Measurements from ENCODE around the gene TDRD12. TPM values are rescaled to one million over a fixed set of nuclear protein-coding genes. Genes with fewer than 3 reads are reported as not detected.

The TDRD12 gene
- total RNA-seq, 1 experiment from 2014 or later = 1.3 TPM

DNA sequence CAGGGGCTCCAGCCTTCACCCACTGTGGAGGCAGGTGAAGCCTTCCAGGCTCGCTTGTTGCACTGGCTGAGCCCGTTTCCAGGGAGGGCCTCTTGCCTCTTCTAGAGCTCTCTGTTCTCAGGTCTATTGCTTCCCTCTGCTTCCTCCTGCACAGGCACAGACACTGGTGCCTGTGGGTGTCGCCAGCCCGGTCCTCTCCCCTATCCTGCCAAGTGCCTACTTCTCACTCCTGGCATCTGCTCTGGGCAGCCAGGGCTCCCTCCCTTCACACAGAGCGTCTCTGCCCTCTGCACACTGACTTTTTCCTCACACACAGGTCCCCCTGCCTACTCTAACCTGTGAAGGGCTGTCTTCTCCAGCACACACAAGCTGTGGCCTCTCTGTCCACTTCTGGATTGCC is 89.7 kb downstream of the TDRD12 start:
- DNase-seq (ENCODE audit: low spot score) (no peak), ATAC-seq (no peak)
- no peak for TF ChIP-seq FOXP1 (CRISPR knock-in tag; IDR thresholded peaks at IDR 0.05; ENCODE audit: borderline replicate concordance)
- no peak for TF ChIP-seq ZNF263 (CRISPR knock-in tag; IDR thresholded peaks at IDR 0.05; ENCODE audit: low read depth)
- TF ChIP-seq, protein P1, sequence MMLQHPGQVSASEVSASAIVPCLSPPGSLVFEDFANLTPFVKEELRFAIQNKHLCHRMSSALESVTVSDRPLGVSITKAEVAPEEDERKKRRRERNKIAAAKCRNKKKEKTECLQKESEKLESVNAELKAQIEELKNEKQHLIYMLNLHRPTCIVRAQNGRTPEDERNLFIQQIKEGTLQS (CRISPR knock-in tag; conservative IDR thresholded peaks at IDR 0.05) = no peak
- TF ChIP-seq, protein P2, sequence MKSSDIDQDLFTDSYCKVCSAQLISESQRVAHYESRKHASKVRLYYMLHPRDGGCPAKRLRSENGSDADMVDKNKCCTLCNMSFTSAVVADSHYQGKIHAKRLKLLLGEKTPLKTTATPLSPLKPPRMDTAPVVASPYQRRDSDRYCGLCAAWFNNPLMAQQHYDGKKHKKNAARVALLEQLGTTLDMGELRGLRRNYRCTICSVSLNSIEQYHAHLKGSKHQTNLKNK (CRISPR knock-in tag; IDR thresholded peaks at IDR 0.05) = no peak
- TF ChIP-seq NR2C2 (CRISPR knock-in tag; IDR thresholded peaks at IDR 0.05) = no peak
- CTCF ChIA-PET = no interaction called here
- Mint-ChIP-seq H3K9me3 (no peaks in the 10 kb centered on the region), H3K27ac (peak overlapping the region; percentile 85; the same call in 1 of the 2 replicates), H3K36me3 (no peaks in the 10 kb centered on the region), H3K4me1 (peaks cover 6% of the 10 kb centered on the region), H3K27me3 (ENCODE audit: low read depth) (no peaks in the 10 kb centered on the region; the same call in 1 of the 2 replicates), H3K4me3 (no peak overlapping the region)
- POLR2A ChIA-PET = no interaction called here

DNA sequence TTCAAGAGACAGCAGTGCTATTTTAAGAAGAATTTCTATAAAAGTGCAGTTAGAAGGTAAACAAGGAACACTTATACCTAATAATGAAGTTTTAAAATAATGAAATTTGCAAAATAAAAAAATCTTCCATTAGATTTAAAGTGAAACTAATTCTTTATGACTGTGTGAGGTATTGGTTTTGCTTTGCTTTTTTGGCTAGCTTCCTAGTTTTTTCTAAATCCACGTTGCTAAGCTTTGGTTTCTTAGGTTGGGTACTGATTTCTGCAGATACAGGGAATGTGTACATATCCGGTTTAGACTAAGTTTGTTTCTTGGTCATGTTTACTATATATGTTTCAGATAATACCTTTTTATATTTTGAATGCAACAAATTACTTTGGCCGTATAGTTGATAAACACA is 90.2 kb downstream of the TDRD12 start:
- H3K4me3 Mint-ChIP-seq = no peak overlapping the region
- ChIA-PET POLR2A (no interaction called here), CTCF (no interaction called here)
- H3K27me3 Mint-ChIP-seq (ENCODE audit: low read depth) = no peaks in the 10 kb centered on the region; the same call in 1 of the 2 replicates
- ATAC-seq (no peak), DNase-seq (ENCODE audit: low spot score) (no peak)
- H3K4me1 Mint-ChIP-seq = peaks cover 11% of the 10 kb centered on the region
- TF ChIP-seq, protein P3, sequence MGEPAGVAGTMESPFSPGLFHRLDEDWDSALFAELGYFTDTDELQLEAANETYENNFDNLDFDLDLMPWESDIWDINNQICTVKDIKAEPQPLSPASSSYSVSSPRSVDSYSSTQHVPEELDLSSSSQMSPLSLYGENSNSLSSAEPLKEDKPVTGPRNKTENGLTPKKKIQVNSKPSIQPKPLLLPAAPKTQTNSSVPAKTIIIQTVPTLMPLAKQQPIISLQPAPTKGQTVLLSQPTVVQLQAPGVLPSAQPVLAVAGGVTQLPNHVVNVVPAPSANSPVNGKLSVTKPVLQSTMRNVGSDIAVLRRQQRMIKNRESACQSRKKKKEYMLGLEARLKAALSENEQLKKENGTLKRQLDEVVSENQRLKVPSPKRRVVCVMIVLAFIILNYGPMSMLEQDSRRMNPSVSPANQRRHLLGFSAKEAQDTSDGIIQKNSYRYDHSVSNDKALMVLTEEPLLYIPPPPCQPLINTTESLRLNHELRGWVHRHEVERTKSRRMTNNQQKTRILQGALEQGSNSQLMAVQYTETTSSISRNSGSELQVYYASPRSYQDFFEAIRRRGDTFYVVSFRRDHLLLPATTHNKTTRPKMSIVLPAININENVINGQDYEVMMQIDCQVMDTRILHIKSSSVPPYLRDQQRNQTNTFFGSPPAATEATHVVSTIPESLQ (CRISPR knock-in tag; IDR thresholded peaks at IDR 0.05) = no peak
- no peak for TF ChIP-seq ZNF138 (CRISPR knock-in tag; conservative IDR thresholded peaks at IDR 0.05)
- TF ChIP-seq, protein P4, sequence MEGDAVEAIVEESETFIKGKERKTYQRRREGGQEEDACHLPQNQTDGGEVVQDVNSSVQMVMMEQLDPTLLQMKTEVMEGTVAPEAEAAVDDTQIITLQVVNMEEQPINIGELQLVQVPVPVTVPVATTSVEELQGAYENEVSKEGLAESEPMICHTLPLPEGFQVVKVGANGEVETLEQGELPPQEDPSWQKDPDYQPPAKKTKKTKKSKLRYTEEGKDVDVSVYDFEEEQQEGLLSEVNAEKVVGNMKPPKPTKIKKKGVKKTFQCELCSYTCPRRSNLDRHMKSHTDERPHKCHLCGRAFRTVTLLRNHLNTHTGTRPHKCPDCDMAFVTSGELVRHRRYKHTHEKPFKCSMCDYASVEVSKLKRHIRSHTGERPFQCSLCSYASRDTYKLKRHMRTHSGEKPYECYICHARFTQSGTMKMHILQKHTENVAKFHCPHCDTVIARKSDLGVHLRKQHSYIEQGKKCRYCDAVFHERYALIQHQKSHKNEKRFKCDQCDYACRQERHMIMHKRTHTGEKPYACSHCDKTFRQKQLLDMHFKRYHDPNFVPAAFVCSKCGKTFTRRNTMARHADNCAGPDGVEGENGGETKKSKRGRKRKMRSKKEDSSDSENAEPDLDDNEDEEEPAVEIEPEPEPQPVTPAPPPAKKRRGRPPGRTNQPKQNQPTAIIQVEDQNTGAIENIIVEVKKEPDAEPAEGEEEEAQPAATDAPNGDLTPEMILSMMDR (IDR thresholded peaks at IDR 0.05) = no peak
- TF ChIP-seq, protein P5, sequence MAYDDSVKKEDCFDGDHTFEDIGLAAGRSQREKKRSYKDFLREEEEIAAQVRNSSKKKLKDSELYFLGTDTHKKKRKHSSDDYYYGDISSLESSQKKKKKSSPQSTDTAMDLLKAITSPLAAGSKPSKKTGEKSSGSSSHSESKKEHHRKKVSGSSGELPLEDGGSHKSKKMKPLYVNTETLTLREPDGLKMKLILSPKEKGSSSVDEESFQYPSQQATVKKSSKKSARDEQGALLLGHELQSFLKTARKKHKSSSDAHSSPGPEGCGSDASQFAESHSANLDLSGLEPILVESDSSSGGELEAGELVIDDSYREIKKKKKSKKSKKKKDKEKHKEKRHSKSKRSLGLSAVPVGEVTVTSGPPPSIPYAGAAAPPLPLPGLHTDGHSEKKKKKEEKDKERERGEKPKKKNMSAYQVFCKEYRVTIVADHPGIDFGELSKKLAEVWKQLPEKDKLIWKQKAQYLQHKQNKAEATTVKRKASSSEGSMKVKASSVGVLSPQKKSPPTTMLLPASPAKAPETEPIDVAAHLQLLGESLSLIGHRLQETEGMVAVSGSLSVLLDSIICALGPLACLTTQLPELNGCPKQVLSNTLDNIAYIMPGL (CRISPR knock-in tag; IDR thresholded peaks at IDR 0.05) = no peak
- TF ChIP-seq, protein P6, sequence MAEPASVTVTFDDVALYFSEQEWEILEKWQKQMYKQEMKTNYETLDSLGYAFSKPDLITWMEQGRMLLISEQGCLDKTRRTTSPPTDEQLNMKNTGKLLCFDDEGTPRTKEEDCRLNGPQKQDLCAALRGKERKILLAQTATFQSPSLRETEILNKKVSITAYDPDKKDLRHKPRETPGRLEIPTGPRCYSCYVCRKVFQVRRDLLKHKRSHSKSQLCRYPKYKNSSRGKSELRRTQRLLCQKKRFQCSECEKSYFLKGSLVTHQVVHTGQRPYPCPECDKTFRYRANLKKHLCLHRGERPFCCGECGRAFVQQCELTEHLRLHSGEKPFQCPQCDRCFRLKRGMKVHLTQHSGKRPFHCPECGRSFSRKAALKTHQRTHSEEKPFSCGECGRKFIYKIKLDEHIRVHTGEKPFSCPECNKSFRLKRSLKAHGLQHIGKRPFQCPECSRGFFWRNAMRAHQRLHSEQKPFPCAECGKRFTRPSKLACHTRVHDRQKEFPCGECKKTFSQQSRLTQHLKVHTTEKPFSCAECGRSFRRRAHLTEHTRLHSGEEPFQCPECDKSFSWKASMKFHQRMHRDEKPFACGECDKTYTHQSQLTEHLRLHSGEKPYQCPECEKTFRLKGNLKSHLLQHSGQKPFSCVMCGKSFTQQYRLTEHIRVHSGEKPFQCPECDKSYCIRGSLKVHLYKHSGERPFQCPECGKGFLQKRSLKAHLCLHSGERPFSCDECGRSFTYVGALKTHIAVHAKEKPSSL (CRISPR knock-in tag; conservative IDR thresholded peaks at IDR 0.05) = no peak
- TF ChIP-seq, protein P7, sequence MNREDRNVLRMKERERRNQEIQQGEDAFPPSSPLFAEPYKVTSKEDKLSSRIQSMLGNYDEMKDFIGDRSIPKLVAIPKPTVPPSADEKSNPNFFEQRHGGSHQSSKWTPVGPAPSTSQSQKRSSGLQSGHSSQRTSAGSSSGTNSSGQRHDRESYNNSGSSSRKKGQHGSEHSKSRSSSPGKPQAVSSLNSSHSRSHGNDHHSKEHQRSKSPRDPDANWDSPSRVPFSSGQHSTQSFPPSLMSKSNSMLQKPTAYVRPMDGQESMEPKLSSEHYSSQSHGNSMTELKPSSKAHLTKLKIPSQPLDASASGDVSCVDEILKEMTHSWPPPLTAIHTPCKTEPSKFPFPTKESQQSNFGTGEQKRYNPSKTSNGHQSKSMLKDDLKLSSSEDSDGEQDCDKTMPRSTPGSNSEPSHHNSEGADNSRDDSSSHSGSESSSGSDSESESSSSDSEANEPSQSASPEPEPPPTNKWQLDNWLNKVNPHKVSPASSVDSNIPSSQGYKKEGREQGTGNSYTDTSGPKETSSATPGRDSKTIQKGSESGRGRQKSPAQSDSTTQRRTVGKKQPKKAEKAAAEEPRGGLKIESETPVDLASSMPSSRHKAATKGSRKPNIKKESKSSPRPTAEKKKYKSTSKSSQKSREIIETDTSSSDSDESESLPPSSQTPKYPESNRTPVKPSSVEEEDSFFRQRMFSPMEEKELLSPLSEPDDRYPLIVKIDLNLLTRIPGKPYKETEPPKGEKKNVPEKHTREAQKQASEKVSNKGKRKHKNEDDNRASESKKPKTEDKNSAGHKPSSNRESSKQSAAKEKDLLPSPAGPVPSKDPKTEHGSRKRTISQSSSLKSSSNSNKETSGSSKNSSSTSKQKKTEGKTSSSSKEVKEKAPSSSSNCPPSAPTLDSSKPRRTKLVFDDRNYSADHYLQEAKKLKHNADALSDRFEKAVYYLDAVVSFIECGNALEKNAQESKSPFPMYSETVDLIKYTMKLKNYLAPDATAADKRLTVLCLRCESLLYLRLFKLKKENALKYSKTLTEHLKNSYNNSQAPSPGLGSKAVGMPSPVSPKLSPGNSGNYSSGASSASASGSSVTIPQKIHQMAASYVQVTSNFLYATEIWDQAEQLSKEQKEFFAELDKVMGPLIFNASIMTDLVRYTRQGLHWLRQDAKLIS (CRISPR knock-in tag; IDR thresholded peaks at IDR 0.05; ENCODE audit: borderline replicate concordance) = no peak
- TF ChIP-seq ELF4 (CRISPR knock-in tag; IDR thresholded peaks at IDR 0.05; ENCODE audit: low read depth) = no peak
- TF ChIP-seq MYBL2 (CRISPR knock-in tag; IDR thresholded peaks at IDR 0.05) = no peak
- TF ChIP-seq PRRX2 (CRISPR knock-in tag; IDR thresholded peaks at IDR 0.05) = no peak
- TF ChIP-seq, protein P8, sequence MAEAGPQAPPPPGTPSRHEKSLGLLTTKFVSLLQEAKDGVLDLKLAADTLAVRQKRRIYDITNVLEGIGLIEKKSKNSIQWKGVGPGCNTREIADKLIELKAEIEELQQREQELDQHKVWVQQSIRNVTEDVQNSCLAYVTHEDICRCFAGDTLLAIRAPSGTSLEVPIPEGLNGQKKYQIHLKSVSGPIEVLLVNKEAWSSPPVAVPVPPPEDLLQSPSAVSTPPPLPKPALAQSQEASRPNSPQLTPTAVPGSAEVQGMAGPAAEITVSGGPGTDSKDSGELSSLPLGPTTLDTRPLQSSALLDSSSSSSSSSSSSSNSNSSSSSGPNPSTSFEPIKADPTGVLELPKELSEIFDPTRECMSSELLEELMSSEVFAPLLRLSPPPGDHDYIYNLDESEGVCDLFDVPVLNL (CRISPR knock-in tag; IDR thresholded peaks at IDR 0.05; ENCODE audit: borderline replicate concordance, low read depth) = no peak
- no peak for TF ChIP-seq NR2C2 (CRISPR knock-in tag; IDR thresholded peaks at IDR 0.05)
- no peak for TF ChIP-seq NFE2L1 (CRISPR knock-in tag; IDR thresholded peaks at IDR 0.05)
- TF ChIP-seq, protein P9, sequence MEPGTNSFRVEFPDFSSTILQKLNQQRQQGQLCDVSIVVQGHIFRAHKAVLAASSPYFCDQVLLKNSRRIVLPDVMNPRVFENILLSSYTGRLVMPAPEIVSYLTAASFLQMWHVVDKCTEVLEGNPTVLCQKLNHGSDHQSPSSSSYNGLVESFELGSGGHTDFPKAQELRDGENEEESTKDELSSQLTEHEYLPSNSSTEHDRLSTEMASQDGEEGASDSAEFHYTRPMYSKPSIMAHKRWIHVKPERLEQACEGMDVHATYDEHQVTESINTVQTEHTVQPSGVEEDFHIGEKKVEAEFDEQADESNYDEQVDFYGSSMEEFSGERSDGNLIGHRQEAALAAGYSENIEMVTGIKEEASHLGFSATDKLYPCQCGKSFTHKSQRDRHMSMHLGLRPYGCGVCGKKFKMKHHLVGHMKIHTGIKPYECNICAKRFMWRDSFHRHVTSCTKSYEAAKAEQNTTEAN (CRISPR knock-in tag; IDR thresholded peaks at IDR 0.05) = no peak
- no peaks in the 10 kb centered on the region for H3K36me3 Mint-ChIP-seq
- H3K27ac Mint-ChIP-seq = no peak overlapping the region
- H3K9me3 Mint-ChIP-seq = no peaks in the 10 kb centered on the region
